Right lung (tissue), 5 donors: ENCODE results near the gene DUSP18. TPM values are rescaled to one million over a fixed set of nuclear protein-coding genes. Genes with fewer than 3 reads are reported as not detected.
"Not testable (repeated sequence)": the region's sequence is repeated elsewhere in the genome, so short reads cannot be mapped to it uniquely, and the experiment has no call there.

Source experiments
- DNase-seq, 2 donors: peaks; one replicate each; pipeline ENCODE4 v3.0.0-alpha.2; 2013
- polyA plus RNA-seq, 5 donors: library from polyadenylated mRNA; unstranded; fragments of 120-200 nt; gene quantifications; one replicate each; pipeline versions ENCODE4 v1.2.1 to v1.2.3, GENCODE V29; 2013; ENCODE audit warnings: inconsistent platforms in 1 of 5, low replicate concordance in 1 of 5; ENCODE audit not compliant: insufficient read length in 5 of 5, insufficient read depth in 1 of 5

DUSP18 gene
- polyA plus RNA-seq, 5 donors: 9.3 to 16.7 (median 10.4) TPM

GRCh38 chr22:30643055-30643875 is 24.4 kb downstream of the DUSP18 start:
- DNase-seq: no peak

DNA sequence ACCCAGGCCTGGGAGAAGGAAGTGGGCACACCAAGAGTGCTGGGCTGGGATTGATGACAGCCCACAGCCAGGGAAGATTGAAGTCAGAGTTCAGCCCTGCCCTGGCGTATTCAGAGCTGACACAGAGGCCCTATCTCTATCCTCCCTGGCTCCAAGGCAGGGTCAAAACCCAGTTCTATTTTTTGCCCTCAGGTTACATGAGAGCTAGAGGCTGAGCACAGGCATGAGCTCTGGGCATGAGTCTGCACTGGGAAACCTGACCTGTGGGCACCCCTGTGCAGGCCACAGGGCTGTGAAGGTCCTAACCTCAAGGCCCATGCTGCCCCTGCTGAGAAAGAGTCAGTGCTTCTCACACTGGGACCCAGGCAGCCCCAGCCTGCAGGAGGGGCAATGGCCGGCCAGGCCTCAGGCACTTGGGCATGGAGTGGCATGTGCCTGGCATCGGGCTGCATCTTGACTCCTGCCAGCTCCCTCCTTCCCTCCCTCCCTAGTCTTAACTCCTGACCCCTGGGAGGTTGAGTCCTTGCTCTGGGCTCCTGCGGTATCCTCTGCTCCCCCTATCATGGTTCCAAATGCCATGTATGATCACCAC is 26.7 kb downstream of the DUSP18 start:
- DNase-seq: no peak

DNA sequence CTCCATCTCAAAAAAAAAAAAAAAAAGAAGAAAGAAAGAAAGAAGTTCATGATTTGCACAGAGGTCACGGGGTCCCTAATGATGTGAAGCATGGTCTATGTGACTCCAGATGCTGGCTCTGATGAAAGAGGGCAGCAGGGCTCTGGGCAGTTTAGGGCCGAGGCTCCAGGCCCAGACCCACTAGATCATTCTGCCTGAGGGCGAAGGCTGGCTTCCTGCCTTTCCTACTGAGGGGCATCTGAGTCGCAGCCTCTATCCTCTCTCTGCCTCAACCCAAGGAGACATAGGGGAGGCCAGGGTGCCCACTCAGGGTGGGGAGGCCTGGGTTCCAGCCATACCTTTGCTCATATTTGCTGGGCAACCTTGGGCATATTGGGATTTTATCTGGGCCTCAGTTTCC is 27.3 kb downstream of the DUSP18 start:
- no peak for DNase-seq

- DNase-seq: no peak
These were observed 30.0 kb downstream of the DUSP18 start for GRCh38 chr22:30637701-30638114.

DNA sequence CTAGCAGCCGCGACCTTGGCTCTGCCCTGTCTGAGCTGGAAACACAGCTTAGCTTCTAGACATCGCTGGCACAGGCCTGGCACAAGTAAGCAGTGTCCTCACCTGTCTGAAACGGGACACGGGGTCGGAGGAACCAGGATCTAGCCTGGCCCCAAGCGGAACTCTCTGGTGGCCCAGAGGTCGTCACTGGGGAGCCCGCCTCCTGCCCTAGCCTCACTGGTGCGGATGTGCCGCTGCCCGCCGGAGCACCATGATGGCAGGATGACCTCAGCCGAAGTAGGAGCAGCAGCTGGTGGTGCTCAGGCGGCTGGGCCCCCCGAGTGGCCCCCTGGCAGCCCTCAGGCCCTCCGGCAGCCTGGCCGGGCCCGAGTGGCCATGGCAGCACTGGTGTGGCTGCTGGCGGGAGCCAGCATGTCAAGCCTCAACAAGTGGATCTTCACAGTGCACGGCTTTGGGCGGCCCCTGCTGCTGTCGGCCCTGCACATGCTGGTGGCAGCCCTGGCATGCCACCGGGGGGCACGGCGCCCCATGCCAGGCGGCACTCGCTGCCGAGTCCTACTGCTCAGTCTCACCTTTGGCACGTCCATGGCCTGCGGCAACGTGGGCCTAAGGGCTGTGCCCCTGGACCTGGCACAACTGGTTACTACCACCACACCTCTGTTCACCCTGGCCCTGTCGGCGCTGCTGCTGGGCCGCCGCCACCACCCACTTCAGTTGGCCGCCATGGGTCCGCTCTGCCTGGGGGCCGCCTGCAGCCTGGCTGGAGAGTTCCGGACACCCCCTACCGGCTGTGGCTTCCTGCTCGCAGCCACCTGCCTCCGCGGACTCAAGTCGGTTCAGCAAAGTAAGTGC is 31.2 kb downstream of the DUSP18 start:
- peak in 1 of 2 donors; percentile 10 for DNase-seq

DNA sequence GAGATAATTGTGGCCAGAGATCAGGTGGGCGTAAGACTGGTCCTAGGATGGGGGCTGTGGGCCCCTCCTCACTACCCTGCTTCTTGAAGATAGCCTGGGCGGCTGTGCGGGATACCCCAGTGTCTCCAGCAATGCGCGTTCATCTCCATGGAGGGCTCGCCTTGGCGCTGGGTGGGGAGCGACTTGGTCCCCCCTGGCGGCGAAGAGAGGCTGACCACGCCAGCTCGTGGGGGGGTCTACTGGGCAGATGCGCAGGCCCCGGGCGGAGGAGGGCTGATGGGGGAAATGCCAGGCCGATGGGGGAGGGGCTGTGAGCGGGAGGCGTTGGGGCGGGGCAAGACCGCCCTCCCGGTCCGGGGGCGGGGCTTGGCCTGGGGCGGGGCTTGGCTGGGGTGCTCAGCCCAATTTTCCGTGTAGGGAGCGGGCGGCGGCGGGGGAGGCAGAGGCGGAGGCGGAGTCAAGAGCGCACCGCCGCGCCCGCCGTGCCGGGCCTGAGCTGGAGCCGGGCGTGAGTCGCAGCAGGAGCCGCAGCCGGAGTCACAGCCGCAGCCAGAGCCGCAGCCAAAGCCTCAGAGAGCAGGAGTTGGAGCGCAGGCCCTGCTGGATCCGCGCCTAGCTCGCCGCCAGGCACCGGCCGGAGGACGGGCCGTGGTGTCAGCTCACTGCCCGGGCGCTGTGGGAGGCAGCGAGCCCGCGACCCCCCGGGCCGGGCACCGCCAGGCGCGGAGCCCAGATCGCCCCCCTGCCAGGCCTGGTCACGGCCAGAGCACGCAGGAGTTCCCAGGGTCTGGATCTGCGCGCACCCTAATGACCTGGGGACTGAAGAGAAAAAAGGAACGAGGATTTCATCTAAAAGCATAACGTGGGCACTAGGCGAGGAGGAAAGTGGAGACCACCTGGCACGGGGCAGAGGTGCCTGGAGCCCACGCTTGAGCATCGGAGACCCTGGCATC is 32.1 kb downstream of the DUSP18 start, which contains the start of gene SLC35E4:
Gene SLC35E4, plus strand, starts transcription at position 509 of the 953 bp plus-strand sequence. CDS start 670 bp downstream, outside the sequence.
- DNase-seq: peak; percentile 89 to 90

DNA sequence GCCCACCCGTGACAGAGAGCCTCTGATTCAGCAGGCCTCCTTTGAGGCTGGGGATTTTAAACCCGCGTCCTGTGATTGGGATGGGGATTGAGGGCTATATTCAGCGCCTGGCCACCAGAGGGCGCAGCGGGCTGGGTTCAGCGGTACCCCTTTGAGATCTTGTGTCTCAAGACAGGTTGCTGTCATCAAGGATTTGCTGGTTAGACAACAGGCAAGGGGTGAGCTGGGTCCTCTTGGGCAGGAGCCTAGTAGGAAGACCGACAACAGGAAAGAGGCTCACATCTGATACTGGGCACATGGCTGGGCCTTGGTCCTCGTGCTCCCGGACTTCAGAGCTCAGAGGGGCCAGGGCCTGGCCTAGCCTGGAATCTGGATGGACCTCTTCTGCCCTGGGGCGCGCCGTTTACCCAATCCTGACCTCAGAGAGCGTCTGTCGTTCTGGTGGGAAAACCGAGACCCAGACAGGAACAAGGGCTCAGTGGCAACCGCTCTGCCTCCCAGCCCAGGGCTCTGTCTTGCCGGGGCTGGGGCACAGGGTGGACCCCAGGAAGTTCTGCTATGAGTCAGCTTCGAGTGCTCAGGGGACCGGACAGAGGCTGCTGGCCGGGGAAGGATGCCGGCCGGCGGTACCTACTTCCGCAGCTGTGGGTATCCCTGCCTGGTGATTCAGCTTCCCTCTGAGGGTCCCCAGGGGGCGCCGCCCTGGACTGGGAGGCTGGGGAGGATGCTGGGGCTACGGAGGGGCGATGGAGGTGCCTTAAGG is 33.0 kb downstream of the DUSP18 start:
- peak; percentile 72 to 80 for DNase-seq

GRCh38 chr22:30631469-30631868 is 36.2 kb downstream of the DUSP18 start:
- not testable (repeated sequence) for DNase-seq

GRCh38 chr22:30628491-30628890 is 39.2 kb downstream of the DUSP18 start:
- no peak for DNase-seq

- no peak for DNase-seq
These were observed 40.2 kb downstream of the DUSP18 start for GRCh38 chr22:30627471-30627870.

GRCh38 chr22:30626413-30626812 is 41.3 kb downstream of the DUSP18 start:
- DNase-seq: no peak

DNA sequence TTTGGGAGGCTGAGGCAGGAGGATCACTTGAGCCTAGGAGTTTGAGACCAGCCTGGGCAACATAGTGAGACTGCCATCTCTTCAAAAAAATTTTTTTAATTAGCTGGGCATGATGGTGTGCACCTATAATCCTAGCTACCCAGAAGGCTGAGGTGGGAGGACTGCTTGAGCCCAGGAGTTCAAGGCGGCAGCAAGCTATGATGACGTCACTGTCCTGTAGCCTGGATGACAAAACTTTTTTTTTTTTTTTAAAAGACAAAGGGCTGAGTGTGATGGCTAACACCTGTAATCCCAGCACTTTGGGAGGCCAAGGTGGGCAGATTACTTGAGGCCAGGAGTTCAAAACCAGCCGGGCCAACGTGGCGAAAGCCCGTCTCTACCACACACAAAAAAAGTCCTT is 47.8 kb downstream of the DUSP18 start:
- not testable (repeated sequence) for DNase-seq

DNA sequence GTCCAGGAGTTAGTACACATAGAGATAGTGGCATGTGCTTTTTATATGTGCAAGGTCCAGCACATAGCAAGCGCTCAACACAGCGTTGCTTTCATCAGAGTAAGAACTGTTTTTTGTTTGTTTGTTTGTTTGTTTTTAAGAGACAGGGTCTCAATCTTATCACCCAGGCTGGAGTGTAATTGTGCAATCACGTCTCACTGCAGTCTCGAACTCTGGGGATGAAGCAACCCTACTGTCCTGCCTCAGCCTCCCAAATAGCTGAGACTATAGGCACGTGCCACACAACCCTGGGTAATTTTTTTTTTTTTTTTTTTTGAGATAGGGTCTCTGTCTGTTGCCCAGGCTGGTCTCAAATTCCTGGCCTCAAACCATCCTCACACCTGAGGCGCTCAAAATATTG is 49.9 kb downstream of the DUSP18 start:
- no peak for DNase-seq

DNA sequence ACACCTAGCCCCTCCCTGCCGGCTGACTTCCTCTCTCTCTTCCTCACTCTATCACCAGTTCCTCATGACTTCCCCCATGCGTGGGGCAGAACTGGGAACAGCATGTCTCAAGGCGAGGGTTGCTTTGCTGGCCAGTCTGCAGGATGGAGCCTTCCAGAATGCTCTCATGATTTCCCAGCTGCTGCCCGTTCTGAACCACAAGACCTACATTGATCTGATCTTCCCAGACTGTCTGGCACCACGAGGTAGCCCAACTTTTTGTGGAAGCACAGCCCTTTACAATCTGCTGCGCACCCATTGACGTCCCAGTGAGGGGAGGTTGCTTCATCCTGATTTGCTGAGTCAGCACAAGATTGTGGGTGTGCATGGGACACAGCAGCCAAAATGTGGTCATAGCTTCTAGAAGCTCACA is 52.1 kb downstream of the DUSP18 start:
- DNase-seq: no peak

- DNase-seq: no peak
These were observed 52.8 kb downstream of the DUSP18 start for GRCh38 chr22:30614879-30615278.

DNA sequence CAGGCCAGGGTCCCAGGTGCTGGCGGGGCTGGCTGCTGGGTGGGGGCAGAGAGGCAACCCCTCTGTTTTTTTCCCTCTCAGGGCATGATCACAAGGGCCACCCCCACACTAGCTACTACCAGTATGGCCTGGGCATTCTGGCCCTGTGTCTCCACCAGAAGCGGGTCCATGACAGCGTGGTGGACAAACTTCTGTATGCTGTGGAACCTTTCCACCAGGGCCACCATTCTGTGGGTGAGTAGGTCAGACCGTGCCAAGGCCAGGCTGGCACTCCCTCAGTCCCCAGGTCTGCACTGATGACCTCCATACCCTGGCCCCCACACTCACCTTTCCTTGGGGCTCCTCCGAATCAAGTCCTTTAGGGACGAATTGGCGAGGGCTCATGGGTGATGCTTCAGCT is 53.4 kb downstream of the DUSP18 start:
- DNase-seq: no peak

- DNase-seq: no peak
These were observed 54.9 kb downstream of the DUSP18 start for GRCh38 chr22:30612789-30613188.
